Measurements from ENCODE around the gene LRRC4B. TPM values are rescaled to one million over a fixed set of nuclear protein-coding genes. Genes with fewer than 3 reads are reported as not detected.

Gene LRRC4B
- total and polyA plus RNA-seq, 2 experiments from 2014 or later = 2.1 to 6.0 TPM

- Histone ChIP-seq H3K4me3 (no peak overlapping the region), H3K9me2 (replicated peaks; ENCODE audit: insufficient read depth) (no peaks in the 10 kb centered on the region), H2AFZ (no peak overlapping the region), H3K79me2 (no peaks in the 10 kb centered on the region), H3K27ac (no peak overlapping the region), H3K4me2 (no peak overlapping the region), H3K36me3 (replicated peaks; ENCODE audit: insufficient read depth, low read depth) (no peaks in the 10 kb centered on the region), H3K9me3 (ENCODE audit: low read depth) (no peaks in the 10 kb centered on the region), H3K27me3 (peaks cover 16% of the 10 kb centered on the region), H3K4me1 (ENCODE audit: insufficient read depth) (no peaks in the 10 kb centered on the region), H4K20me1 (ENCODE audit: insufficient read depth, poor library complexity, severe bottlenecking) (no peaks in the 10 kb centered on the region)
- DNase-seq (ENCODE audit: low spot score) = no peak
- WGBS (ENCODE audit: low lambda C conversion rate, missing lambda C conversion rate) = 71% methylated on average over 18 of the region's 26 CpGs
- TF ChIP-seq EZH2phosphoT487 (IDR thresholded peaks at IDR 0.05; ENCODE audit: low read depth, severe bottlenecking, unreplicated experiment) (no peak), EZH2 (IDR thresholded peaks at IDR 0.05; ENCODE audit: borderline replicate concordance) (no peak), CTCF (IDR thresholded peaks at IDR 0.05; ENCODE audit: poor library complexity) (no peak)
These were observed 77.2 kb downstream of the LRRC4B start for GRCh38 chr19:50490991-50491472.

- Histone ChIP-seq H4K20me1 (ENCODE audit: insufficient read depth, poor library complexity, severe bottlenecking) (no peaks in the 10 kb centered on the region), H3K36me3 (replicated peaks; ENCODE audit: insufficient read depth, low read depth) (no peaks in the 10 kb centered on the region), H3K27me3 (peaks cover 16% of the 10 kb centered on the region), H3K4me1 (ENCODE audit: insufficient read depth) (no peaks in the 10 kb centered on the region), H3K9me3 (ENCODE audit: low read depth) (no peaks in the 10 kb centered on the region), H2AFZ (no peak overlapping the region), H3K9me2 (replicated peaks; ENCODE audit: insufficient read depth) (no peaks in the 10 kb centered on the region), H3K79me2 (no peaks in the 10 kb centered on the region), H3K27ac (no peak overlapping the region), H3K4me2 (no peak overlapping the region), H3K4me3 (no peak overlapping the region)
- WGBS (ENCODE audit: low lambda C conversion rate, missing lambda C conversion rate) = 94% methylated on average over 18 of the region's 18 CpGs
- no peak for TF ChIP-seq EZH2 (IDR thresholded peaks at IDR 0.05; ENCODE audit: borderline replicate concordance)
- no peak for TF ChIP-seq EZH2phosphoT487 (IDR thresholded peaks at IDR 0.05; ENCODE audit: low read depth, severe bottlenecking, unreplicated experiment)
- no peak for TF ChIP-seq CTCF (IDR thresholded peaks at IDR 0.05; ENCODE audit: poor library complexity)
- no peak for DNase-seq (ENCODE audit: low spot score)
These were observed 77.8 kb downstream of the LRRC4B start for GRCh38 chr19:50490411-50490811.

- Histone ChIP-seq H3K79me2 (no peaks in the 10 kb centered on the region), H2AFZ (no peak overlapping the region), H3K36me3 (replicated peaks; ENCODE audit: insufficient read depth, low read depth) (no peaks in the 10 kb centered on the region), H3K4me3 (no peak overlapping the region), H3K27me3 (peaks cover 16% of the 10 kb centered on the region), H4K20me1 (ENCODE audit: insufficient read depth, poor library complexity, severe bottlenecking) (no peaks in the 10 kb centered on the region), H3K9me3 (ENCODE audit: low read depth) (no peaks in the 10 kb centered on the region), H3K4me1 (ENCODE audit: insufficient read depth) (no peaks in the 10 kb centered on the region), H3K9me2 (replicated peaks; ENCODE audit: insufficient read depth) (no peaks in the 10 kb centered on the region), H3K4me2 (no peak overlapping the region), H3K27ac (no peak overlapping the region)
- TF ChIP-seq EZH2phosphoT487 (IDR thresholded peaks at IDR 0.05; ENCODE audit: low read depth, severe bottlenecking, unreplicated experiment) = no peak
- TF ChIP-seq CTCF (IDR thresholded peaks at IDR 0.05; ENCODE audit: poor library complexity) = no peak
- no peak for TF ChIP-seq EZH2 (IDR thresholded peaks at IDR 0.05; ENCODE audit: borderline replicate concordance)
- WGBS (ENCODE audit: low lambda C conversion rate, missing lambda C conversion rate) = 31% methylated on average over 24 of the region's 24 CpGs
- no peak for DNase-seq (ENCODE audit: low spot score)
These were observed 78.7 kb downstream of the LRRC4B start for GRCh38 chr19:50489461-50490011.

Data from hepatocyte (in vitro differentiated cells).